C4-2B (cell line): ENCODE results near the gene SBNO2.

Experiments
- CTCF ChIP-seq: fragments of 450-650 bp; conservative IDR thresholded peaks from 2 replicates; pipeline ENCODE4 v1.5.1; 2017; ENCODE audit warnings: mild to moderate bottlenecking
- ZFX ChIP-seq: fragments of 450-650 bp; IDR thresholded peaks from 2 replicates; pipeline ENCODE4 v1.6.1; 2017

DNA sequence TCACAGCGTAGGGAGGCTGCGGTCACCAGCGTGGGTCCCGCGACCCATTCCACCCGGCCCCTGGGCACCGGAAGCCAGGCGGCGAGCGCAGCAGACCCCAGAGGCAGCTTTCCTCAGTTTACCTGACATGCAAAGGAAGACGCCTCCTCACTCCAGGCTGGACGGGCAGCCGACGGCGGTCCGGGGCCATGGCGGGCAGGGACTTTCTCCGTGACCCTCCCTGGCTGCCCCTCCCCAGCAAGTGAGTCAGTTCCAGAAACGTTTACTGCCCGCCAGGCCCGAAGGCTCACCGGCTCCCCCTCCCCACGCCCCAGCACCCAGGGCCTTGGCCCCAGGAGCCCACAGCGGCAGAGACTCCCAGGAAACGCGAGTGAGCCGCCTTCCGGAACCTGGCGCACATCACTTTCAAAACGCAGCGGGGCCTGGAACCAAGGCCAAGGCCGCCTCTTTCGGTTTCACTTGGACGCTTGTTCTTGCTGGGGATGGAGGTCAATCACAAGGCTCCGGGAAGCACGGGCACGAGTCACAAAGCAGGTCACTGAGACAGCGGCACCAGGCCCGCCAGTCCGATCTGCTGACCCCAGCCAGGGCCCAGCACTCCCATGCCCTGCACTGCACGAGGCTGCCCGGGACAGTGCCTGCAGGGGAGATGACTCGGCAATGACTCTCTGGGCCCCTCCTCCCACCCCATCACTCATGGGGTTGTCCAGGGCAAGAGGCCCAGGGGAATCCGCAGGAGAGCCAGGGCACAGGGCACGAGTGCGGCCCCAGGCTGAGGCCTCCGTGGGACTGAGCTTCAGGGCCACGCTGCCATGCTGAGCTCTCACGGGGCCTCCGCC is 5.3 kb downstream of the SBNO2 start:
- TF ChIP-seq CTCF = no peak
- peak; percentile 89 for TF ChIP-seq ZFX
